Measurements from ENCODE around the gene JMJD7. TPM values are rescaled to one million over a fixed set of nuclear protein-coding genes. Genes with fewer than 3 reads are reported as not detected.

Gene JMJD7
- total RNA-seq, 2 donors from 2014 or later, result 7.8 to 11.8 TPM

- no peaks in the 10 kb centered on the region for H3K27me3 ChIP-seq
- no peak overlapping the region for H3K4me3 ChIP-seq
- no peak overlapping the region for H3K9ac ChIP-seq (ENCODE audit: low read depth in 2 of 2, low read length in 2 of 2)
- intact Hi-C loops (cut with DNase I), result no loop called here
- H3K27ac ChIP-seq, result no peak overlapping the region
- no peaks in the 10 kb centered on the region for H3K9me3 ChIP-seq
- no peak for DNase-seq
- TF ChIP-seq CTCF (IDR thresholded peaks at IDR 0.05), result no peak
- H3K4me1 ChIP-seq, result no peaks in the 10 kb centered on the region
- H3K36me3 ChIP-seq, result no peaks in the 10 kb centered on the region
Measured at GRCh38 chr15:41856262-41856661, 28.4 kb downstream of the JMJD7 start.

GRCh38 chr15:41856716-41857115 lies 28.8 kb downstream of the JMJD7 start:
- H3K27ac ChIP-seq, result no peak overlapping the region
- no peak for DNase-seq
- H3K4me1 ChIP-seq, result no peaks in the 10 kb centered on the region
- no peak overlapping the region for H3K9ac ChIP-seq (ENCODE audit: low read depth in 2 of 2, low read length in 2 of 2)
- H3K9me3 ChIP-seq, result no peaks in the 10 kb centered on the region
- no peaks in the 10 kb centered on the region for H3K36me3 ChIP-seq
- intact Hi-C loops (cut with DNase I), result no loop called here
- no peaks in the 10 kb centered on the region for H3K27me3 ChIP-seq
- TF ChIP-seq CTCF (IDR thresholded peaks at IDR 0.05), result no peak
- no peak overlapping the region for H3K4me3 ChIP-seq

GRCh38 chr15:41857316-41857715 lies 29.4 kb downstream of the JMJD7 start:
- no peaks in the 10 kb centered on the region for H3K9me3 ChIP-seq
- no peaks in the 10 kb centered on the region for H3K4me1 ChIP-seq
- no peaks in the 10 kb centered on the region for H3K36me3 ChIP-seq
- no peak overlapping the region for H3K4me3 ChIP-seq
- intact Hi-C loops (cut with DNase I), result no loop called here
- TF ChIP-seq CTCF (IDR thresholded peaks at IDR 0.05), result no peak
- H3K27me3 ChIP-seq, result no peaks in the 10 kb centered on the region
- no peak overlapping the region for H3K27ac ChIP-seq
- no peak overlapping the region for H3K9ac ChIP-seq (ENCODE audit: low read depth in 2 of 2, low read length in 2 of 2)
- no peak for DNase-seq

GRCh38 chr15:41858756-41859155 lies 30.9 kb downstream of the JMJD7 start:
- no peak for TF ChIP-seq CTCF (IDR thresholded peaks at IDR 0.05)

GRCh38 chr15:41860049-41860828 lies 32.3 kb downstream of the JMJD7 start:
- H3K9ac ChIP-seq (ENCODE audit: low read depth in 2 of 2, low read length in 2 of 2), result no peak overlapping the region
- intact Hi-C loops (cut with DNase I), result no loop called here
- no peaks in the 10 kb centered on the region for H3K36me3 ChIP-seq
- no peak for TF ChIP-seq CTCF (IDR thresholded peaks at IDR 0.05)
- no peak for DNase-seq
- no peaks in the 10 kb centered on the region for H3K4me1 ChIP-seq
- H3K4me3 ChIP-seq, result no peak overlapping the region
- H3K27me3 ChIP-seq, result no peaks in the 10 kb centered on the region
- no peaks in the 10 kb centered on the region for H3K9me3 ChIP-seq
- H3K27ac ChIP-seq, result no peak overlapping the region

More at GRCh38 chr15:41858756-41859155, 30.9 kb downstream of the JMJD7 start:
- Histone ChIP-seq H3K27ac (no peak overlapping the region), H3K4me1 (no peaks in the 10 kb centered on the region), H3K9me3 (no peaks in the 10 kb centered on the region), H3K4me3 (no peak overlapping the region), H3K9ac (ENCODE audit: low read depth in 2 of 2, low read length in 2 of 2) (no peak overlapping the region), H3K36me3 (no peaks in the 10 kb centered on the region), H3K27me3 (no peaks in the 10 kb centered on the region)
- intact Hi-C loops (cut with DNase I), result no loop called here
- DNase-seq, result no peak
